HEK293T (cell line): ENCODE data around the gene LDHAL6B.

Experiments
- CTCF ChIA-PET: fragments of 350-600 bp; formaldehyde crosslinking; extraction: SDS; loops from one replicate; lab custom pipeline; 2021; ENCODE audit warnings: antibody characterized with exemption, inconsistent platforms; lab: Yijun Ruan, JAX
- POLR2A ChIA-PET: fragments of 350-600 bp; formaldehyde crosslinking; extraction: SDS; loops from one replicate; lab custom pipeline; 2020; ENCODE audit warnings: antibody characterized with exemption, inconsistent platforms; lab: Yijun Ruan, JAX
- DNase-seq: peaks from one replicate; pipeline ENCODE4 v3.0.0; 2012; ENCODE audit warnings: mixed read lengths; ENCODE audit errors: extremely low spot score
- ARNT ChIP-seq: fragments of 450-650 bp; IDR thresholded peaks from 2 replicates; pipeline ENCODE4 v1.6.1; 2017; ENCODE audit warnings: mild to moderate bottlenecking
- BHLHE40 ChIP-seq: fragments of 450-650 bp; IDR thresholded peaks from 2 replicates; pipeline ENCODE4 v1.6.1; 2016; ENCODE audit warnings: mild to moderate bottlenecking, moderate library complexity, borderline replicate concordance
- CTBP1 ChIP-seq: fragments of 450-650 bp; IDR thresholded peaks from 2 replicates; pipeline ENCODE4 v1.6.1; 2016; ENCODE audit warnings: borderline replicate concordance
- ELF4 ChIP-seq: fragments of 450-650 bp; IDR thresholded peaks from 2 replicates; pipeline ENCODE4 v1.6.1; 2017; ENCODE audit warnings: antibody characterized with exemption
- FOXA1 ChIP-seq: fragments of 450-650 bp; IDR thresholded peaks from 2 replicates; pipeline ENCODE4 v1.6.1; 2016; ENCODE audit warnings: mild to moderate bottlenecking
- FOXK2 ChIP-seq: fragments of 450-650 bp; IDR thresholded peaks from 2 replicates; pipeline ENCODE4 v1.6.1; 2016; ENCODE audit warnings: mild to moderate bottlenecking
- FOXM1 ChIP-seq: fragments of 450-650 bp; IDR thresholded peaks from 2 replicates; pipeline ENCODE4 v1.6.1; 2017; ENCODE audit warnings: mild to moderate bottlenecking, borderline replicate concordance
- HDGF ChIP-seq: fragments of 450-650 bp; IDR thresholded peaks from 2 replicates; pipeline ENCODE4 v1.6.1; 2017; ENCODE audit warnings: antibody characterized with exemption, borderline replicate concordance
- L3MBTL2 ChIP-seq: fragments of 450-650 bp; conservative IDR thresholded peaks from 2 replicates; pipeline ENCODE4 v1.6.1; 2016; ENCODE audit warnings: mild to moderate bottlenecking
- LEF1 ChIP-seq: fragments of 450-650 bp; IDR thresholded peaks from 2 replicates; pipeline ENCODE4 v1.6.1; 2017; ENCODE audit warnings: mild to moderate bottlenecking, borderline replicate concordance
- NFRKB ChIP-seq: fragments of 450-650 bp; IDR thresholded peaks from 2 replicates; pipeline ENCODE4 v1.6.1; 2016; ENCODE audit warnings: mild to moderate bottlenecking, moderate library complexity
- PKNOX1 ChIP-seq: fragments of 450-650 bp; IDR thresholded peaks from 2 replicates; pipeline ENCODE4 v1.6.1; 2016
- SP1 ChIP-seq: fragments of 450-650 bp; IDR thresholded peaks from 2 replicates; pipeline ENCODE4 v1.6.1; 2017
- SUZ12 ChIP-seq: fragments of 450-650 bp; IDR thresholded peaks from 2 replicates; pipeline ENCODE4 v1.6.1; 2016; ENCODE audit warnings: mild to moderate bottlenecking
- TARDBP ChIP-seq: fragments of 450-650 bp; IDR thresholded peaks from 2 replicates; pipeline ENCODE4 v1.6.1; 2016
- ZNF384 ChIP-seq: fragments of 450-650 bp; IDR thresholded peaks from 2 replicates; pipeline ENCODE4 v1.6.1; 2016

LDHAL6B gene

GRCh38 chr15:59179717-59180116, 26.9 kb upstream of the LDHAL6B start:
- DNase-seq, result no peak
- ChIA-PET POLR2A (no interaction called here), CTCF (no interaction called here)
- no peak for TF ChIP-seq SUZ12
- TF ChIP-seq PKNOX1, result no peak
- TF ChIP-seq BHLHE40, result no peak
- TF ChIP-seq L3MBTL2, result no peak
- no peak for TF ChIP-seq CTBP1
- no peak for TF ChIP-seq FOXM1
- no peak for TF ChIP-seq NFRKB
- TF ChIP-seq ARNT, result no peak
- TF ChIP-seq LEF1, result no peak
- no peak for TF ChIP-seq ELF4
- TF ChIP-seq FOXK2, result no peak
- no peak for TF ChIP-seq TARDBP
- no peak for TF ChIP-seq FOXA1
- no peak for TF ChIP-seq SP1
- TF ChIP-seq HDGF, result no peak
- no peak for TF ChIP-seq ZNF384

- ChIA-PET CTCF (interaction anchor here (0.6 kb wide), 1 partner anchor 404 kb away, joined by 3 read pairs; no protein-coding TSS in a partner anchor), POLR2A (no interaction called here)
- no peak for DNase-seq
- TF ChIP-seq BHLHE40, result no peak
- no peak for TF ChIP-seq FOXM1
- no peak for TF ChIP-seq FOXA1
- TF ChIP-seq ZNF384, result no peak
- no peak for TF ChIP-seq TARDBP
- no peak for TF ChIP-seq HDGF
- TF ChIP-seq ARNT, result no peak
- TF ChIP-seq LEF1, result no peak
- no peak for TF ChIP-seq ELF4
- no peak for TF ChIP-seq L3MBTL2
- TF ChIP-seq FOXK2, result no peak
- TF ChIP-seq PKNOX1, result no peak
- TF ChIP-seq NFRKB, result no peak
- no peak for TF ChIP-seq SP1
- TF ChIP-seq SUZ12, result no peak
- TF ChIP-seq CTBP1, result no peak
Measured at GRCh38 chr15:59180945-59181600, 25.6 kb upstream of the LDHAL6B start.

- POLR2A ChIA-PET, result no interaction called here
- CTCF ChIA-PET, result no interaction called here
- TF ChIP-seq FOXK2 (no peak), ELF4 (no peak), ZNF384 (no peak), PKNOX1 (no peak), SUZ12 (no peak), SP1 (no peak), NFRKB (no peak), CTBP1 (no peak), LEF1 (no peak), HDGF (no peak), FOXA1 (no peak), ARNT (no peak), TARDBP (no peak), L3MBTL2 (no peak), FOXM1 (no peak)
- no peak for DNase-seq
Measured at GRCh38 chr15:59185725-59186124, 20.9 kb upstream of the LDHAL6B start.

- POLR2A ChIA-PET, result no interaction called here
- CTCF ChIA-PET, result interaction anchor here (0.6 kb wide), 1 partner anchor 14 kb away, joined by 3 read pairs; no protein-coding TSS in a partner anchor
- TF ChIP-seq CTBP1, result no peak
- TF ChIP-seq TARDBP, result no peak
- no peak for TF ChIP-seq FOXM1
- TF ChIP-seq ARNT, result no peak
- TF ChIP-seq LEF1, result no peak
- no peak for TF ChIP-seq ZNF384
- no peak for TF ChIP-seq HDGF
- TF ChIP-seq ELF4, result no peak
- no peak for TF ChIP-seq FOXA1
- TF ChIP-seq SUZ12, result no peak
- TF ChIP-seq NFRKB, result no peak
- TF ChIP-seq BHLHE40, result no peak
- no peak for DNase-seq
Measured at GRCh38 chr15:59186501-59186900, 20.1 kb upstream of the LDHAL6B start.

- DNase-seq, result no peak
- POLR2A ChIA-PET, result no interaction called here
- CTCF ChIA-PET, result no interaction called here
- TF ChIP-seq SP1 (no peak), TARDBP (no peak), L3MBTL2 (no peak), ELF4 (no peak)
Measured at GRCh38 chr15:59189241-59189640, 17.4 kb upstream of the LDHAL6B start.

- CTCF ChIA-PET, result no interaction called here
- no peak for DNase-seq
- POLR2A ChIA-PET, result no interaction called here
- TF ChIP-seq BHLHE40 (no peak), CTBP1 (no peak), FOXK2 (no peak)
Measured at GRCh38 chr15:59190291-59190690, 16.4 kb upstream of the LDHAL6B start.
